PC-3 (cell line): ENCODE measurements around the gene MGAT4A.

Source experiments
- EZH2 ChIP-seq: fragments of 300-600 bp; sonication (generic); IDR thresholded peaks from one replicate; pipeline ENCODE4 v1.6.1; 2017; ENCODE audit warnings: antibody characterized with exemption, mild to moderate bottlenecking, low read length; ENCODE audit not compliant: unreplicated experiment
- TF ChIP-seq, protein P1 (sequence below): fragments of 300-600 bp; sonication (generic); conservative IDR thresholded peaks from 2 replicates; pipeline ENCODE4 v1.5.1; 2017; ENCODE audit warnings: antibody characterized with exemption, low read depth, mild to moderate bottlenecking, low read length

DNA sequence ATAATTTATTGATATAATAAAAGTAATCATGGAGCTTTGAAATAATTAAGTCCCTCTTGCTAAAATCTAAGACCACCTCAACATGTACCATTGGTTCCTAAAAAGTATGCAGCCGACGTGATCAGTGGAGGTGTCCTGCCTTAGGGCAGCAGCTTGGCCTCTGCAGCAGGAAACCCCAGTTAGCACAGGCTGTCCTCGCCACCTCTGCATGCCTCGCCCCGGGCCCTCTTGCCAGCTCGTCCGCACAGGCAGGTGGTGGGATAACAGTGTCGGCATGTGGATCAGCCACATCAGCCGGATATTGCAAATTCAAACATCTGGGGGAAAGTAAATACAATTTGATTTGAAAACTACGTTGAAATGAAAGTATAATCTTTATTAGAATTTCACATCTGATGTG lies 145.5 kb downstream of the MGAT4A start:
- TF ChIP-seq, protein P1, sequence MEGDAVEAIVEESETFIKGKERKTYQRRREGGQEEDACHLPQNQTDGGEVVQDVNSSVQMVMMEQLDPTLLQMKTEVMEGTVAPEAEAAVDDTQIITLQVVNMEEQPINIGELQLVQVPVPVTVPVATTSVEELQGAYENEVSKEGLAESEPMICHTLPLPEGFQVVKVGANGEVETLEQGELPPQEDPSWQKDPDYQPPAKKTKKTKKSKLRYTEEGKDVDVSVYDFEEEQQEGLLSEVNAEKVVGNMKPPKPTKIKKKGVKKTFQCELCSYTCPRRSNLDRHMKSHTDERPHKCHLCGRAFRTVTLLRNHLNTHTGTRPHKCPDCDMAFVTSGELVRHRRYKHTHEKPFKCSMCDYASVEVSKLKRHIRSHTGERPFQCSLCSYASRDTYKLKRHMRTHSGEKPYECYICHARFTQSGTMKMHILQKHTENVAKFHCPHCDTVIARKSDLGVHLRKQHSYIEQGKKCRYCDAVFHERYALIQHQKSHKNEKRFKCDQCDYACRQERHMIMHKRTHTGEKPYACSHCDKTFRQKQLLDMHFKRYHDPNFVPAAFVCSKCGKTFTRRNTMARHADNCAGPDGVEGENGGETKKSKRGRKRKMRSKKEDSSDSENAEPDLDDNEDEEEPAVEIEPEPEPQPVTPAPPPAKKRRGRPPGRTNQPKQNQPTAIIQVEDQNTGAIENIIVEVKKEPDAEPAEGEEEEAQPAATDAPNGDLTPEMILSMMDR, result no peak
- no peak for TF ChIP-seq EZH2
